BJ (cell line): ENCODE results near the gene SYT6. TPM values are rescaled to one million over a fixed set of nuclear protein-coding genes. Genes with fewer than 3 reads are reported as not detected.

Experiments used
- CTCF ChIA-PET: fragments of 350-600 bp; formaldehyde crosslinking; extraction: SDS; loops from one replicate; lab custom pipeline; 2021; ENCODE audit warnings: antibody characterized with exemption, inconsistent platforms; lab: Yijun Ruan, JAX
- POLR2A ChIA-PET: fragments of 300-600 bp; sonication (Branson Sonifier 250); formaldehyde crosslinking; extraction: SDS; loops from one replicate; lab custom pipeline; 2021; ENCODE audit warnings: antibody characterized with exemption; lab: Charles Lee
- DNase-seq: peaks from one replicate; pipeline ENCODE4 v3.0.0-alpha.2; 2011; ENCODE audit warnings: low read depth
- H3K27me3 ChIP-seq: 2 replicates; pipeline ENCODE4 v1.6.0; 2011; ENCODE audit warnings: low read length; ENCODE audit not compliant: control insufficient read depth, insufficient read depth
- H3K36me3 ChIP-seq: 2 replicates; pipeline ENCODE4 v1.5.1; 2011; ENCODE audit warnings: low read length; ENCODE audit not compliant: control insufficient read depth, insufficient read depth
- H3K4me3 ChIP-seq: 2 replicates; pipeline ENCODE4 v1.5.1; 2011; ENCODE audit warnings: low read depth, mild to moderate bottlenecking, control low read depth, low read length
- polyA plus RNA-seq: library from polyadenylated mRNA; depleted of rRNA; stranded (reverse); fragments of >200 nt; gene quantifications from 2 replicates; pipeline ENCODE4 v1.2.3, GENCODE V29; 2011
- TF ChIP-seq, protein P1 (sequence below): IDR thresholded peaks from 2 replicates; pipeline ENCODE4 v1.5.1; 2011; ENCODE audit warnings: low read depth, mild to moderate bottlenecking, control low read depth, inconsistent platforms, low read length, moderate library complexity; ENCODE audit not compliant: insufficient read depth

The SYT6 gene
- polyA plus RNA-seq, 1 experiment, result not detected

DNA sequence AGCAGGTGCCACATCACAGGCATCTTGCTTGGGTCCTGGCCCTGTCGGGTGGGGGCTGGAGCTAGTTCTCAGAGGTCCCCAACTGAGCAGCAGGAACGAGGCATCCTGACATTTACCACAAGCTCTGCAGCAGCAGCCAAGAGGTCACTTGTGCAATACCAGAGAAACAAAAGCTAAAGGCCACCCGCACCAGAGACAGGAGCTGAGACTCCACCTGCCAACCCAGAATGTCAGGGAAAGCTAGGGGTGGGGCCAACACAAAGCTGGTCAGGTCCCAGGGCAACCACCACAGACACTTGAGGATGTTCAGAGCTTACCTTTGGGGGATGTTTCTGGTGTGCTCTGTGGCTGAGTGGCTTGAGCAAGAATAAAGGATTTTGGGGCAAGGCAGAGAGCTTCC lies 13.6 kb upstream of the SYT6 start:
- no peak for DNase-seq
- CTCF ChIA-PET, result no interaction called here
- TF ChIP-seq, protein P1, sequence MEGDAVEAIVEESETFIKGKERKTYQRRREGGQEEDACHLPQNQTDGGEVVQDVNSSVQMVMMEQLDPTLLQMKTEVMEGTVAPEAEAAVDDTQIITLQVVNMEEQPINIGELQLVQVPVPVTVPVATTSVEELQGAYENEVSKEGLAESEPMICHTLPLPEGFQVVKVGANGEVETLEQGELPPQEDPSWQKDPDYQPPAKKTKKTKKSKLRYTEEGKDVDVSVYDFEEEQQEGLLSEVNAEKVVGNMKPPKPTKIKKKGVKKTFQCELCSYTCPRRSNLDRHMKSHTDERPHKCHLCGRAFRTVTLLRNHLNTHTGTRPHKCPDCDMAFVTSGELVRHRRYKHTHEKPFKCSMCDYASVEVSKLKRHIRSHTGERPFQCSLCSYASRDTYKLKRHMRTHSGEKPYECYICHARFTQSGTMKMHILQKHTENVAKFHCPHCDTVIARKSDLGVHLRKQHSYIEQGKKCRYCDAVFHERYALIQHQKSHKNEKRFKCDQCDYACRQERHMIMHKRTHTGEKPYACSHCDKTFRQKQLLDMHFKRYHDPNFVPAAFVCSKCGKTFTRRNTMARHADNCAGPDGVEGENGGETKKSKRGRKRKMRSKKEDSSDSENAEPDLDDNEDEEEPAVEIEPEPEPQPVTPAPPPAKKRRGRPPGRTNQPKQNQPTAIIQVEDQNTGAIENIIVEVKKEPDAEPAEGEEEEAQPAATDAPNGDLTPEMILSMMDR, result no peak
- H3K4me3 ChIP-seq, result no peak overlapping the region
- H3K27me3 ChIP-seq, result peaks cover 10% of the 10 kb centered on the region; the same call in 1 of the 2 replicates
- no peaks in the 10 kb centered on the region for H3K36me3 ChIP-seq
- POLR2A ChIA-PET, result no interaction called here

DNA sequence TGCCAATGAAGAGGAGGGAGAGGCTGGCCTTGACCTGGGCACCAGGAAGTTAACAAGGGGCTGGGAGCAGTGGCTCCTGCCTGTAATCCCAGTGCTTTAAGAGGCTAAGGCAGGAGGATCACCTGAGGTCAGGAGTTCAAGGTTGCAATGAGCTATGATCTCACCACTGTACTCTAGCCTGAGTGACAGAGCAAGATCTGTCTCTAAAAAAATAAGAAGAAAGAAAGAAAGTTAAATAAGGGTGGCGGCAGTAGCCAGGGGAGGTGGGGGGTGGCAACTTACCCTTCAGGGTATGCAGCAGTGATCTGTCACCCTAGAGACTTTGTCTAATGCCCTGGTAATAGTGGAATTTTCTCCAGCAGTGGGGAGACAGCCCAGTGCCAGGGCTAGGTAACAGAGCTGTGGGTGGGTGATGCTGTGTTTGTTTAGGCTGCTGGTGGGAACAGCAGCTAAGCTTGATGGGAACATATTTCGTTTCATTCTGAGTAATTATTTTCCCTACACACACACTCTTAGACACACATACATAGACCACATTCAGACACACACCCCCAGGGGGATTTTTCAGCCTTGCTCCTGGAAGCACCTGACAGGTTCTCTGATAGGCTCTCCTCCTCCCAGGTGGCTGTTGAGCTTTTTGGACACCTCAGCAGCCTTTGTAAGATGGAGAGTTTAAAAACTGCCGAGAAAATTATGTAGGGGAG lies 11.3 kb upstream of the SYT6 start:
- Histone ChIP-seq H3K36me3 (no peaks in the 10 kb centered on the region), H3K4me3 (no peak overlapping the region), H3K27me3 (peaks cover 12% of the 10 kb centered on the region; the same call in 1 of the 2 replicates)
- DNase-seq, result no peak
- CTCF ChIA-PET, result interaction anchor here (1.0 kb wide), 1 partner anchor 27 kb away, joined by 3 read pairs; no protein-coding TSS in a partner anchor
- TF ChIP-seq, protein P1, result no peak
- POLR2A ChIA-PET, result no interaction called here

DNA sequence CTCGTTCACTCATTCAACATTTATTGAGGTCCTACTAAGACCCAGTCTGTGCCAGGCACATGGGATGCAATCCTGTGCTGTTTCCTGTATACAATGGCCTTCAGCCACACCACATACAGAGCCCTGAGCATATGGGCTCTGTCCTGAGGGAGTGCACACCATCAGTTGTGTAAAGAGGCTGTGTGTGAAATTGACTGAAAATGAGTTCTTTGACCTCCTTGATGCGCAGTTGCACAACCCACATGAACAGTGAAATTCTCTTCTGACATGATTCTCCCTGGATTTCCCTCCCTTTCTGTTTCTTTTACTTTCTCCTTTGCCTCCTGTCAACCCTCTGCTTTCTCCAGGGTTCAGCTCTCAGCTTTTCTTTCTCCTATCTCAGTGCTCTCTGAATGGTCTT lies 6.3 kb upstream of the SYT6 start:
- TF ChIP-seq, protein P1, result no peak
- H3K36me3 ChIP-seq, result no peaks in the 10 kb centered on the region
- no peak for DNase-seq
- POLR2A ChIA-PET, result no interaction called here
- H3K27me3 ChIP-seq, result peaks cover 28% of the 10 kb centered on the region
- H3K4me3 ChIP-seq, result no peak overlapping the region
- CTCF ChIA-PET, result no interaction called here

DNA sequence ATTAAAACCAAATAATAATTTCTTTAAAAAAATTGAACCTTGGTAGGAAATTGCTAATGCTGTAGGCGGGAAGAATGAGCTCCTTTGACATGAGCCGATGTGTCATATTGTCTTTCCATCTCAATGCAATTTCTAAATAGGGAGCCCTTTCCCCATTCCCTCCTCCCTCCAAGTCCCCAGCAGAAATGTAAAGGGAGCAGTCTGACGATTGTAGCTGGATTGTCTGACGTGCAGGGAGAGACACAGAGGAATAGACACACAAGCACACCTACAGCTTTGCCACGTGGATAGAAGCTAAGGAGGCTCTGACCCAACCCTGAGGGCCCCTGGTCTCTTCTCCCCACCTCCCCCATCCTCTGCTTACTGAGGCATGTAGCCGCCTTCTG lies 3.6 kb upstream of the SYT6 start:
- no peaks in the 10 kb centered on the region for H3K36me3 ChIP-seq
- H3K4me3 ChIP-seq, result no peak overlapping the region
- POLR2A ChIA-PET, result no interaction called here
- peaks cover 50% of the 10 kb centered on the region for H3K27me3 ChIP-seq
- CTCF ChIA-PET, result no interaction called here
- no peak for DNase-seq
- TF ChIP-seq, protein P1, result no peak

DNA sequence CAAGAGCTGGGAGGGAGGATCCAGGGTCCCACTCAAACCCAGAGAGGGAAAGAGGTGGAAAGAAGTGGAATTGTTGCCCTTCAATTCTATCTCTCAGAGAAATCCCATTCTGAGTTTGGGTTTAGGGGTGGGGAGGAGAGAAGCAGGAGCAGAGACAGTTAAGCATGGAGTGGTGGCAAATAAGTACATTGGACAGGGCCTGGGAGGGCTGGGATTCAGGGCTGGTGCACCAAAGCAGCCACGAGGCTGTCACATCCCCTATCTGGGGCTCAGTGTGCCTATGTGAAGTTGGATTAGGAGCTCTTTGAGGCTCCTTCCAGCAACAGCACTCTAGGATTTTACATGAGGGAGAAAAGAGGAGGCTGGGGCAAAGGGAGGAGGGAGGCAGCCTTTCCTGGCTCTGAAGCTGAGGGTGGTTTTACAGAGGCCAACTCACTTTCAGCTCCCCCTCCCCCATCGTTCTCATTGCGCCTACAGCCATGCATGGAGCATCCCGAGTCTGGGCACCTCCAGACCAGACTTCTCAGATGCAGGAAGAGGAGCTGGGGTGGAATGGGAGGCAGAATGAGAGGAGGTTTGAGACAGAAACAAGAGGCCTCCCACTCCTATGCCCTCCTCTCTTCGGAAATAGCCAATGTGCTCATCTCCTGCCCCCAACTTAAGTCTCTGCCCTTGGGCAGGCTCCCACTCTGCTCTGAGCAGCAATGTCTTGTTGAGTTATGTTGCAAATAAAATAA lies 3.0 kb upstream of the SYT6 start:
- POLR2A ChIA-PET, result no interaction called here
- CTCF ChIA-PET, result no interaction called here
- peaks cover 55% of the 10 kb centered on the region for H3K27me3 ChIP-seq
- TF ChIP-seq, protein P1, result no peak
- DNase-seq, result no peak
- no peaks in the 10 kb centered on the region for H3K36me3 ChIP-seq
- no peak overlapping the region for H3K4me3 ChIP-seq
